SH-SY5Y (cell line): Measurements from ENCODE around the gene ATP9B.

Source experiments
- GATA2 ChIP-seq: IDR thresholded peaks from 2 replicates; pipeline ENCODE4 v1.6.1; 2011; ENCODE audit warnings: mild to moderate bottlenecking, low read depth, low read length
- GATA3 ChIP-seq: IDR thresholded peaks from 2 replicates; pipeline ENCODE4 v1.6.1; 2011; ENCODE audit warnings: low read depth, mild to moderate bottlenecking, low read length, moderate library complexity

- no peak for TF ChIP-seq GATA3
- TF ChIP-seq GATA2, result no peak
Observed at GRCh38 chr18:79305911-79306310, 236.7 kb downstream of the ATP9B start.
